Measurements from ENCODE around the gene TDRD5. TPM values are rescaled to one million over a fixed set of nuclear protein-coding genes. Genes with fewer than 3 reads are reported as not detected.

TDRD5 gene
- not detected for polyA plus RNA-seq (2013, experiment 1 of 2; ENCODE audit: insufficient read length)
- polyA plus RNA-seq (2013, experiment 2 of 2; ENCODE audit: insufficient read length): not detected

GRCh38 chr1:179591592-179592580 lies at the start of gene TDRD5:
TSS of gene TDRD5 (plus strand) at chr1:179591832. CDS start at chr1:179592616, 784 bp downstream.
- DNase-seq: no peak

GRCh38 chr1:179545321-179545720 lies 46.3 kb upstream of the TDRD5 start:
- no peak for DNase-seq

DNA sequence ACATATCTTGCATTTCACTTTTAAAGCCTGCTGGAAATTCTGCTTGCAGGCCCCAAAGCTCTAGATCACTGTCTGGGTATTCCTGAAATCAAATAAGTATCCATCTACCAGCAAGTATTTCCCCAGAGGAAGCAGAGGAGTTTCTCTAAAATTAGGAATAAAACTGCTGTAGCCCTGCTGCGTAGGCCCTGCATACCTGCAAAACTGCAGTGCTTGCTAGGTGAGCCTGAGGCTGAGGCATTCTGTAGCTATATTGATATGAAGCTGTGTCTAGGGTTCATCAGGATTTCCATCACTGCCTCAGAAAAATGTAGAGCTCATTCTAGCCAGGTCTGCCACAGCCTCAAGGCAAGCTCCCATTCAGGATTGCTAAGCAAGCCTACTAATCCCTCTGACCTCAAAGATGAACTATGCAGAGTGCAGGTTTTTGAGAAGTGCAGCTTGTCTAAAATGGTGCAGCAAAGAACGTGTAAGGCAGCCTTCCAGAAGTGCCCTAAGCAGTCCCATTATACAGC lies 44.6 kb upstream of the TDRD5 start:
- no peak for DNase-seq

- DNase-seq: no peak
Observed at GRCh38 chr1:179548666-179549367, 42.8 kb upstream of the TDRD5 start.

GRCh38 chr1:179549368-179549700 lies 42.3 kb upstream of the TDRD5 start:
- DNase-seq: no peak

- DNase-seq: peak; percentile 82
Observed at GRCh38 chr1:179550746-179551682, 40.6 kb upstream of the TDRD5 start.

- no peak for DNase-seq
Observed at GRCh38 chr1:179554427-179554826, 37.2 kb upstream of the TDRD5 start.

- no peak for DNase-seq
Observed at GRCh38 chr1:179558078-179558477, 33.6 kb upstream of the TDRD5 start.

- no peak for DNase-seq
Observed at GRCh38 chr1:179575497-179576314, 15.9 kb upstream of the TDRD5 start, which contains the start of gene NPHS2. TSS of gene NPHS2 (minus strand) at chr1:179575948. CDS start at chr1:179575864, 84 bp downstream.

- no peak for DNase-seq
Observed at GRCh38 chr1:179576509-179576908, 15.1 kb upstream of the TDRD5 start.

DNA sequence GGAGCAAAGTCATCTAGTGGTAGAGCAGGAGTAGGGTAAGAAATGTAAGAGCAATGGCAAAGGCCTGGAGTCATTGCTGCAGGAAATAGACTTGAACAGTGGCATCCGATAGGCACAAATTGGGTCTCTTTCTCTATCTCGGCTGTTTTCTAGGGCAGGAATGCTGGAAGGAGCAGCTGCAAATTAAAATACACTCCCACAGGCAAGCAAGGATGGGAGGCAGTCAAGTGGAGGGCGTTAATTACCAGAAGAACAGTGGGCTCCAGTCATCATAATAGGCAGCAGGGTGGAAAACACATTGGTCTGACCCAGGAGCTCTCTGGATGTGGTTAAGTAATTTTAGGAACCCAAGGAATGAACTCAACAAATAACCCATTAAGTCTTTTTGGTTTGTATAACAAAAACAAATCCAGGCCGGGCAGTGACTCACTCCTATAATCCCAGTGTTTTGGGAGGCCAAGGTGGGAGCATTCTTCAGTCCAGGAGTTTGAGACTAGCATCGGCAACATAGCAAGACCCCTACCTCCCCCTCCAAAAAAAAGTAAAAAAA lies 7.8 kb upstream of the TDRD5 start:
- no peak for DNase-seq

- peak; percentile 31 for DNase-seq
Observed at GRCh38 chr1:179586107-179586823, 5.4 kb upstream of the TDRD5 start.

DNA sequence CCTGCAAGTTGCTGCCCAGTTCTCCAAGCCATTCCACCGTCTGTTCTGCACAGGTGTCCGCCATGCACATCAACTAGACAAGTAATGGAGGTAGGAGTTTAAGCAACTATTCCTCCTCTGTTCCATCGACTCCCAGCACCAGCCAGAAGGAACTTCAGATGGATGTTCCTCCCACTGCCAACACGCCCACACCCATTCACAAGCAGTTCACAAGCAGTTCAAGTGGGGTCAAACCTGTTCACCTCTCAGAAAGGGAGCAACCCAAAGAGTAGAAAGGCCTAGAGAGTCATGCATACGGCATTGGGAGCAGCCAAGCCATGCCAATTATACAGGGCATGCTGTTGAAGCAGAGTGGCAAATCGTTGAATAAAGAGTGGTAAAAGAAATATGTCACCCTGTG lies 4.3 kb upstream of the TDRD5 start:
- DNase-seq: no peak

DNA sequence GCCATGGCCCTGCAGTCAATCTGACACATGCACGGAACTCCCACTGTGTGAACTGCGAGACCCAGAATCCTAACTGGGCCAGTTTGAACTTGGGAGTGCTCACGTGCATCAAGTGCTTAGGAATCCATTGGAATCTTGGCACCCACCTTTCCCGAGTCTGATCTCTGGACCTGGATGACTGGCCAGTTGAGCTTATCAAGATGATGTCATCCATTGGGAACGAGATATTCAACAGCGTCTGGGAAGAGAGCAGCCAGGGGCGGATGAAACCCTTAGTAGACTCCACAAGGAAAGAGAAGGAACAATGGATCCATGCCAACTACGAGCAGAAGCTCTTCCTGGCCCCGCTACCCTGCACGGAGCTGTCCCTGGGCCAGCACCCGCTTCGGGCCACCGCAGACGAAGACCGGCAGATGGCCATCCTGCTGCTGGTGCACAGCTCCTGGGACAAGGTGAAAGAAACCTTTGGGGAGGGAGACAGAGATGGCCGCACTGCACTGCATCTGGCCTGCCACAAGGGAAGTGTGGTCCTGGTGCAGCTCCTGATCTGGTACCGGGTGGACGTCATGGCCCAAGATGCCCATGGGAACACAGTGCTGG lies 3.1 kb upstream of the TDRD5 start:
- DNase-seq: no peak

DNA sequence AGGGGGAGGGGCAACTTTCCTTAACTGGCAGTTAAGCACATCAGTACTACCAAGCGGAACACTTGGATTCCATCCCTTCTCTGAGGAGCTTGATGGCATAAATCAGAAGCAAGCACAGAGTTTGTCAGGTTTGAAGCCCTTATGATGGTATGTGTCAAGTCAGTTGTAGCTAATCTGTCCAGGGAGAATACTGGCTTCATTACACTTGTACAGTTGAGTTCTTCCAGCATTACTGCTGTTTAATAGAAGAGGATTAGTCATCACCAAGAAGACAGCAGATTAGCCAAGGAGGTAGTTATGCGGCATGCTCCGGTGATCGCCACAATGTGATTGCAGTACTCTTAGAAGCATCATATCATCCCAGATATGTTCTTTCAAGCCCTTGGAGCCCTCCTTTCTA lies 2.1 kb upstream of the TDRD5 start:
- DNase-seq: no peak

- no peak for DNase-seq
Observed at GRCh38 chr1:179590671-179591070, 961 bp upstream of the TDRD5 start.

DNA sequence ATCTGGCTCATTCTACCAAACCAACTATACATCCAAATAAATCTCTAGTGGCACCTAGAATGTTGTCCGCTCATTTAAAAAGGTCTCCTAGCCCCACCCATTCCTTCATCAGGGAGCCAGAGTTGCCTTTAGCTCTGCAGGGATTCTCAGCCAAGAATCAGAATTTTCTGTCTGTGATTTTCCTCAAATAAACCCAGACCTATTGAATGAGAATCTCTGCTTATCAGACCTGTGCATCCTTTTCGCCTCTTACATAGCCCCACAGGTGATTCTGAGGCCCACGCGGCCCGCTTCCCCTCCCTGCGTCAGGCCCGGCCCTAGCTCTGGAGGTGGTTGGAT lies 410 bp upstream of the TDRD5 start:
- DNase-seq: no peak

DNA sequence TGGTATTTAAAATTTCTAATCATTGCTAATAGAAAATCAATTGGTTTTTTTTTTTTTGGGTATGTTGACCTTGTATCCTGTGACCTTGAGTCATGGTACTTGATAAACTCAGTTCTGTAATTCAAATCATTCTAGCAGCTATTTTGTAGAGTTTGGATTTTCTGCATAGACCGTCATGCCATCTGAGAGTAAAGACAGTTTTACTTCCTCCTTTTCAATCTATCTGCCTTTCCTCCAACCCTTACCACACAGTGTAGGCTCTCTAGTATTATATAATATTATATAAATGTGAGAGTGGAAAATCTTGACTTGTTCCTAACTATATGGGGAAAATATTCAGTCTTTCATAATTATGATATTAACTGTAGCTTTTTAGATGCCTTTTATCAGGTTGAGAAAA lies 7.0 kb downstream of the TDRD5 start:
- no peak for DNase-seq

GRCh38 chr1:179599623-179600249 lies 8.1 kb downstream of the TDRD5 start:
- peak; percentile 14 for DNase-seq

All from fibroblast of skin of abdomen (primary cell).